HG03442 (cell line): Measurements from ENCODE around the gene C16orf96.

Source experiments
- ATAC-seq: cut with Tn5 transposase; IDR thresholded peaks from one replicate; pipeline ENCODE4 v1.9.1; 2021; ENCODE audit warnings: mild to moderate bottlenecking, moderate library complexity; ENCODE audit not compliant: unreplicated experiment

Gene C16orf96

DNA sequence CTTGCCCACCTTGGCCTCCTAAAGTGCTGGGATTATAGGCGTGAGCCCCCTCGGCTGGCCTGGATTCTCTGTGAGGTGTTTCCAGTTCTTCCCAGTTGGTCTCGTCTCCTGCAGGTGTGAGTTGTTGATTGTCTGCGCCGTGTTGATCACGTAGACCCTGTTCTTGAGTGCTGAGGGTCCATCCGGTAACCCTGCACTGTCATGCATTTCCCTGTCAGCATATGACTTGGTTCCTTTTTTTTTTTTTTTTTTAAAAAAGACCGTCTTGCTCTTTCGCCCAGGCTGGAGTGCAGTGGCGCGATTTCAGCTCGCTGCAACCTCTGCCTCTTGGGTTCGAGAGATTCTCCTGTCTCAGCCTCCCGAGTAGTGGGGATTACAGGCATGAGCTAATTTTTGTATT lies 85.8 kb downstream of the C16orf96 start:
- no peak for ATAC-seq

DNA sequence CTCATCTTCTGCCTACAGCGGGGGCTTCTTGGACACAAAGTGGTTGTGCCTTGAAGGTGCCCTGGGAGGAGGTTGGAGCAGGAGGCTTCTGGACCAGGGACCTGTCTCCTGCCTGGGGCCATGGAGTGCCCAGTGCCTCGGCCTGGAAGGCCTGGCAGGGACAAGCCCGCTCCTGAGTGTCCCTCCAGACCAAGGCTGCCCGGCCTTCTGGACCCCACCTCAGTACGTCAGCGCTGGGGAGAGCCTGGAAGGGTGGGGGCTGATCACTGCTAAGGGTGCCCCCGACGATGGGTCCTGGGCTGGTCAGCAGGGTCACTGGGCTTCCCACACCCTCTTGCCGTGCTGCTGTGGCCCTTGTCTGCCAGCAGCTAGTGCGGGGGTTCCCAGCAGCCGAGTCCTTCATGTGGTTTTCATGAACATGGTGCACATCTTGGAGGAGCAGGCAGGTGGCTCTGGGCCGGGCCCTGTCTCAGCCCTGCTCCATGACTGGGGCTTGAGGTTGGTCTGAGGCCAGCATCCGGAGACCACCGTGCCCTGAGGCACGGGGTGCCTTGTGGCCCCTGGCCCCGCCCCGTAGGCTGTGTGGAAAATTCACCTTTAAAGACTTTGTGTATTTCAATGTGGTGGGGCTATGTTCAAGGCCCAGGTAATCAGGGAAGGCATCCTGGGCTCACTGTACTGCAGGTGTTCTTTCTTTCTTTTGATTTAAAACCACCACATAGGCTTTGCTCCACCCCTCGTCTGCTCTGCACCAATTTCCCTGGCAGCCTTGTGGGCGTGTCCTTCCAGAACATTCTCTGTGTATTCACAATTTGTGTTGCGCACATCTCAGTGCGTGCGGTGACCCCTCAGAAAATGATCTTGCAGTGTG lies 90.9 kb downstream of the C16orf96 start:
- no peak for ATAC-seq

DNA sequence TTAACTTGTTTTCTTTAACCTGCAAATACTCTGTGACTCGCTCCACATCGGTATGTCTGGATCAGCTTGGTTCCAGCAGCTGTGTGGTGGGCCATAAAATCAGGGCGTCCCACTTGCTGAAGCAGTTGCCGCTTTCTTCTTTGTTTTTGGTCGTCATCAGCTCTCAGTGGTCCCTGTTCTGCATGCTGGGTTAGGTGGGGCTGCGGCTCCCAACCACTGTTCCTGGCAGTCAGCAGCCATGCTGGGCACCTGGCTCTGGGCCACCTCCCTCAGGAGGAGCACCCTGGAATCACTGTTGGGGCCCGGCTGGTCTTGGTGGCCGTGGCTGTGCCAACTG lies 91.5 kb downstream of the C16orf96 start:
- ATAC-seq, result no peak

DNA sequence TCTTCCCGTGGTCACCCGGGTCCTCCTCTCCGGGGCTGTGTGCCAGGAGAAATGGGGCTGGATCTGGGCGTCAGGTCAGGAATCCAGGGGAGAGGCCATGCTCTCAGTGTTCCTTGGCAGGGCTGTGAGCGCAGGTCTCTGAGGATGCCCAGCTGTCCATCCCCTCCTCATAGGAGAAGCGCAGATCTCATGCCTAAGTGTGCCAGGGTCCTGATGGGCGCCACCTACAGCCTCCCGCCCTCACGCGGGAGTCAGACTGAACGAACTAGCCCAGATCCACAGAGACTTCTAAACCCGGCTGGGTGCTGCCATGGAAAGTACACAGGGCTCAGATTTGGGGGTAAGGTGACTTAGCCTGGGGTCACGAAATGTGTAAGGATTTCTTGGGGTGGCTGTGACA lies 92.8 kb downstream of the C16orf96 start:
- no peak for ATAC-seq

DNA sequence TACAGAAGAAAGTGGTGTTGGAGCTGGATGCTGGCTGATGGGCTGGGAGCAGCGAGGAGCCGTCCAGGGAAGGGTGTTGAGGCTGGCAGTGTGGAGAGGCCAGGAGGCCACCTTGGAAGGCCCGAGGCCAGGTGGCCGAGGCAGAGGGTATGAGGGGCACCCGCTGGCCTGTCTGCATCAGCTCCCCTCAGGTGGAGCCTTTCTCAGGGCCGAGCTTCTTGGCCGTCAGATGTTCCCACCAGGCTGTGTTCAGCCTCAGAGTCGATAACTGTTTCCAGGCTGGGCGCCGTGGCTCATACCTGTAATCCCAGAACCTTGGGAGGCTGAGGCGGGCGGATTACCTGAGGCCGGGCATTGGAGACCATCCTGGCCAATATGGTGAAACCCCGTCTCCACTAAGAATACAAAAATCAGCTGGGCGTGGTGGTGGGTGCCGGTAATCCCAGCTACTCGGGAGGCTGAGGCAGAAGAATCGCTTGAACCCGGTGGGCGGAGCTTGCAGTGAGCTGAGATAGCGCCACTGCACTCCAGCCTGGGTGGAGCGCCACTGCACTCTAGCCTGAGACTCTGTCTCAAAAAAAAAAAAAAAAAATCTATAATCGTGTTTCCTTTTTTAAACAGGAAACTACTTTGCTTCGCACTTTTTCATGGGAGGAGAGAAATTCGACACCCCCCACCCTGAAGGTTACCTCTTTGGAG lies 93.8 kb downstream of the C16orf96 start:
- no peak for ATAC-seq
